Keratinocyte (primary cell): ENCODE data around the gene NEK2.

Experiments used
- CTCF ChIP-seq, 3 experiments: IDR thresholded peaks in 1 of 3; conservative IDR thresholded peaks in 1 of 3; optimal IDR thresholded peaks in 1 of 3; 2 replicates in 2 of 3; 3 replicates in 1 of 3; pipeline versions ENCODE3 to v1.5.1; 2011; ENCODE audit warnings: low read length in 3 of 3, mild to moderate bottlenecking in 3 of 3, moderate library complexity in 2 of 3, control low read depth in 1 of 3, inconsistent platforms in 1 of 3; ENCODE audit not compliant: insufficient read depth in 2 of 3; ENCODE audit errors: extremely low read depth in 1 of 3
- EZH2 ChIP-seq: IDR thresholded peaks from one replicate; pipeline ENCODE4 v1.6.1; 2012; ENCODE audit warnings: inconsistent platforms, mild to moderate bottlenecking, low read length, moderate library complexity

- no peak for TF ChIP-seq CTCF (optimal IDR thresholded peaks at IDR 0.05 in 1 of 3, IDR thresholded peaks at IDR 0.05 in 1 of 3, conservative IDR thresholded peaks at IDR 0.05 in 1 of 3; ENCODE audit: extremely low read depth in 1 of 3, insufficient read depth in 2 of 3, low read length in 3 of 3)
- no peak for TF ChIP-seq EZH2
These were observed 24.5 kb downstream of the NEK2 start for GRCh38 chr1:211650904-211651303.
